H1 (cell line): Measurements from ENCODE around the gene MRPL43. TPM values are rescaled to one million over a fixed set of nuclear protein-coding genes. Genes with fewer than 3 reads are reported as not detected.

Source experiments
- CTCF ChIA-PET: fragments of 300-600 bp; sonication (Branson Sonifier 250); formaldehyde crosslinking; loops from one replicate; lab custom pipeline; 2021; ENCODE audit not compliant: partially characterized antibody; lab: Charles Lee
- POLR2A ChIA-PET: fragments of 300-600 bp; sonication (Branson Sonifier 250); formaldehyde crosslinking; loops from one replicate; lab custom pipeline; 2021; ENCODE audit warnings: inconsistent platforms; ENCODE audit not compliant: partially characterized antibody; lab: Charles Lee
- DNase-seq, 2 experiments: peaks; one replicate each; pipeline versions ENCODE4 v3.0.0 to v3.0.0-alpha.2; 2010 to 2022; ENCODE audit warnings: low spot score in 2 of 2, low read depth in 1 of 2, mixed read lengths in 1 of 2
- FAIRE-seq: peaks from 2 replicates; lab custom pipeline; 2011; peaks lifted over from hg19 to GRCh38; lab: Jason Lieb, UNC
- H2AFZ ChIP-seq: 2 replicates; pipeline ENCODE4 v1.8.1; 2012; ENCODE audit warnings: low read length, inconsistent platforms
- H2AK5ac ChIP-seq: 2 replicates; pipeline ENCODE4 v1.6.1; 2013; ENCODE audit warnings: low read depth, low read length
- H2BK120ac ChIP-seq: replicated peaks from 2 replicates; pipeline ENCODE3; 2013; ENCODE audit warnings: low read depth, low read length, inconsistent platforms
- H2BK12ac ChIP-seq: 2 replicates; pipeline ENCODE4 v1.6.1; 2013; ENCODE audit warnings: low read depth, low read length
- H2BK15ac ChIP-seq: 2 replicates; pipeline ENCODE4 v1.6.1; 2013; ENCODE audit warnings: low read length
- H2BK20ac ChIP-seq: 2 replicates; pipeline ENCODE4 v1.6.1; 2013; ENCODE audit warnings: low read length
- H2BK5ac ChIP-seq: 2 replicates; pipeline ENCODE4 v1.6.1; 2013; ENCODE audit warnings: low read depth, low read length
- H3K14ac ChIP-seq: 2 replicates; pipeline ENCODE4 v1.6.1; 2013; ENCODE audit warnings: inconsistent platforms; ENCODE audit not compliant: insufficient read length
- H3K18ac ChIP-seq: 2 replicates; pipeline ENCODE4 v1.6.1; 2013; ENCODE audit warnings: low read length; ENCODE audit errors: extremely low read depth
- H3K23ac ChIP-seq: 2 replicates; pipeline ENCODE4 v1.6.1; 2013; ENCODE audit warnings: inconsistent platforms; ENCODE audit not compliant: insufficient read length
- H3K23me2 ChIP-seq: 2 replicates; pipeline ENCODE4 v1.6.1; 2013; ENCODE audit warnings: low read depth, low read length
- H3K27ac ChIP-seq: 2 replicates; pipeline ENCODE4 v1.6.1; 2011; ENCODE audit warnings: low read depth, low read length, inconsistent platforms
- H3K27me3 ChIP-seq, 4 experiments: replicated peaks in 1 of 4; 1 replicate in 1 of 4; 2 replicates in 3 of 4; pipeline versions ENCODE4 v1.6.1 to v1.8.1; 2011 to 2013; ENCODE audit warnings: low read length in 3 of 4, mild to moderate bottlenecking in 3 of 4, inconsistent platforms in 2 of 4, mixed read lengths in 2 of 4, moderate library complexity in 1 of 4; ENCODE audit not compliant: control insufficient read depth in 3 of 4, insufficient read depth in 3 of 4; ENCODE audit errors: extremely low read depth in 1 of 4
- H3K36me3 ChIP-seq, 4 experiments: 2 replicates each; pipeline versions ENCODE4 v1.6.1 to v1.8.1; 2011 to 2013; ENCODE audit warnings: mild to moderate bottlenecking in 4 of 4, low read length in 3 of 4, moderate library complexity in 2 of 4, control low read depth in 1 of 4, inconsistent platforms in 1 of 4; ENCODE audit not compliant: insufficient read depth in 4 of 4, control insufficient read depth in 2 of 4
- H3K4ac ChIP-seq: replicated peaks from 2 replicates; pipeline ENCODE3; 2013; ENCODE audit warnings: low read length, low read depth, mixed read lengths, inconsistent platforms; ENCODE audit not compliant: insufficient read length
- H3K4me1 ChIP-seq, 4 experiments: replicated peaks in 1 of 4; 1 replicate in 1 of 4; 2 replicates in 3 of 4; pipeline versions ENCODE4 v1.6.1 to v1.8.1; 2011 to 2013; ENCODE audit warnings: low read length in 3 of 4, inconsistent platforms in 2 of 4, mixed read lengths in 1 of 4; ENCODE audit not compliant: insufficient read depth in 4 of 4, control insufficient read depth in 3 of 4
- H3K4me2 ChIP-seq, 2 experiments: 2 replicates each; pipeline versions ENCODE4 v1.6.1 to v1.8.1; 2011 to 2013; ENCODE audit warnings: low read depth in 2 of 2, low read length in 2 of 2, control low read depth in 1 of 2, inconsistent platforms in 1 of 2, mild to moderate bottlenecking in 1 of 2; ENCODE audit not compliant: insufficient read depth in 1 of 2
- H3K4me3 ChIP-seq, 4 experiments: fragments of 200-600, 300-600 bp in 1 of 4; sonication (generic), shearing (Covaris generic), sonication (Bioruptor Twin) in 1 of 4; 2 replicates each; pipeline versions ENCODE4 v1.5.1 to v1.8.1; 2011 to 2016; ENCODE audit warnings: low read length in 4 of 4, low read depth in 3 of 4, control low read depth in 2 of 4, inconsistent platforms in 2 of 4, mild to moderate bottlenecking in 2 of 4, mixed read lengths in 1 of 4, moderate library complexity in 1 of 4; ENCODE audit not compliant: insufficient read depth in 2 of 4; ENCODE audit errors: extremely low read depth in 1 of 4
- H3K56ac ChIP-seq: replicated peaks from 2 replicates; pipeline ENCODE3; 2013; ENCODE audit warnings: low read depth, mild to moderate bottlenecking, mixed read lengths, low read length, inconsistent platforms; ENCODE audit not compliant: insufficient read length
- H3K79me1 ChIP-seq: 2 replicates; pipeline ENCODE4 v1.6.1; 2013; ENCODE audit warnings: low read depth, low read length, control low read depth
- H3K79me2 ChIP-seq, 2 experiments: 2 replicates each; pipeline versions ENCODE4 v1.6.1 to v1.8.1; 2012 to 2013; ENCODE audit warnings: low read length in 2 of 2, mild to moderate bottlenecking in 2 of 2, inconsistent platforms in 1 of 2; ENCODE audit not compliant: insufficient read depth in 2 of 2, control insufficient read depth in 1 of 2
- H3K9ac ChIP-seq, 4 experiments: replicated peaks in 1 of 4; 1 replicate in 1 of 4; 2 replicates in 3 of 4; pipeline versions ENCODE4 v1.6.1 to v1.8.1; 2011 to 2013; ENCODE audit warnings: low read depth in 3 of 4, low read length in 3 of 4, control low read depth in 2 of 4, mild to moderate bottlenecking in 2 of 4, moderate library complexity in 2 of 4, inconsistent platforms in 1 of 4; ENCODE audit errors: extremely low read depth in 1 of 4
- H3K9me3 ChIP-seq, 2 experiments: 2 replicates each; pipeline versions ENCODE4 v1.6.1 to v1.8.1; 2012 to 2013; ENCODE audit warnings: mild to moderate bottlenecking in 2 of 2, moderate library complexity in 2 of 2, control low read depth in 1 of 2, inconsistent platforms in 1 of 2, low read depth in 1 of 2, low read length in 1 of 2, mixed read lengths in 1 of 2; ENCODE audit not compliant: insufficient read depth in 2 of 2
- H4K20me1 ChIP-seq, 2 experiments: replicated peaks in 1 of 2; 2 replicates each; pipeline versions ENCODE3 to v1.8.1; 2011 to 2013; ENCODE audit warnings: inconsistent platforms in 2 of 2, low read length in 2 of 2, mild to moderate bottlenecking in 1 of 2; ENCODE audit not compliant: insufficient read depth in 2 of 2, control insufficient read depth in 1 of 2
- H4K5ac ChIP-seq: 2 replicates; pipeline ENCODE4 v1.6.1; 2013; ENCODE audit warnings: low read length, low read depth, mixed read lengths, inconsistent platforms; ENCODE audit not compliant: insufficient read length
- H4K8ac ChIP-seq: 2 replicates; pipeline ENCODE4 v1.8.0; 2013; ENCODE audit warnings: mild to moderate bottlenecking, moderate library complexity, low read length, inconsistent platforms; ENCODE audit not compliant: insufficient read depth; ENCODE audit errors: extremely low read depth
- H4K91ac ChIP-seq: replicated peaks from 2 replicates; pipeline ENCODE3; 2013; ENCODE audit warnings: low read length, mixed read lengths, inconsistent platforms; ENCODE audit not compliant: insufficient read length
- CBX8 ChIP-seq: fragments of 300-800, 300-1000 bp; sonication (generic); IDR thresholded peaks from 2 replicates; pipeline ENCODE4 v1.7.1; 2016; ENCODE audit warnings: low read depth, low read length, borderline replicate concordance
- CHD2 ChIP-seq: IDR thresholded peaks from 2 replicates; pipeline ENCODE4 v1.6.1; 2012; ENCODE audit warnings: low read length, improper control_type of control experiment
- CTBP2 ChIP-seq: IDR thresholded peaks from 2 replicates; pipeline ENCODE4 v1.7.0; 2011; ENCODE audit warnings: borderline replicate concordance, mild to moderate bottlenecking, moderate library complexity, mixed read lengths, low read length; ENCODE audit not compliant: insufficient read depth, insufficient read length
- EGR1 ChIP-seq: IDR thresholded peaks from 2 replicates; pipeline ENCODE4 v1.6.1; 2011; ENCODE audit warnings: low read depth, low read length, borderline replicate concordance
- GTF2F1 ChIP-seq: IDR thresholded peaks from 2 replicates; pipeline ENCODE4 v1.6.1; 2012; ENCODE audit warnings: low read depth, low read length, improper control_type of control experiment, borderline replicate concordance
- MAX ChIP-seq: IDR thresholded peaks from 2 replicates; pipeline ENCODE4 v1.6.1; 2012; ENCODE audit warnings: inconsistent platforms
- NRF1 ChIP-seq: IDR thresholded peaks from 2 replicates; pipeline ENCODE4 v1.6.1; 2011; ENCODE audit warnings: mild to moderate bottlenecking, low read depth, low read length, improper control_type of control experiment
- PHF8 ChIP-seq: fragments of 200-600 bp; sonication (generic); conservative IDR thresholded peaks from 2 replicates; pipeline ENCODE4 v1.7.1; 2012; ENCODE audit warnings: low read depth, mild to moderate bottlenecking, inconsistent platforms, low read length, moderate library complexity
- SP1 ChIP-seq: IDR thresholded peaks from 2 replicates; pipeline ENCODE4 v1.6.1; 2011; ENCODE audit warnings: low read depth, low read length
- SP2 ChIP-seq: IDR thresholded peaks from 2 replicates; pipeline ENCODE4 v1.6.1; 2012; ENCODE audit warnings: mild to moderate bottlenecking, low read length, inconsistent platforms
- SUZ12 ChIP-seq: fragments of 200-600 bp; sonication (generic); IDR thresholded peaks from 2 replicates; pipeline ENCODE4 v1.6.1; 2012; ENCODE audit warnings: mild to moderate bottlenecking, inconsistent platforms, low read length, moderate library complexity, mixed read lengths
- TEAD4 ChIP-seq: IDR thresholded peaks from 2 replicates; pipeline ENCODE4 v1.6.1; 2012; ENCODE audit warnings: low read depth, low read length, inconsistent platforms, mixed read lengths
- WGBS, 2 experiments: shearing (Covaris generic) in 1 of 2; methylation state at CpG; one replicate each; pipeline versions ENCODE4 v1.1.6 to v1.1.7; 2013 to 2015; ENCODE audit warnings: low lambda C conversion rate in 2 of 2, mixed read lengths in 2 of 2, inconsistent platforms in 1 of 2, low coverage in 1 of 2, missing lambda C conversion rate in 1 of 2; ENCODE audit not compliant: insufficient replicate concordance in 2 of 2, insufficient coverage in 1 of 2, insufficient read length in 1 of 2; ENCODE audit errors: extremely low coverage in 1 of 2, missing lambda C conversion rate in 1 of 2; 5-methylcytosine and 5-hydroxymethylcytosine counted together
- polyA plus RNA-seq, 7 experiments: library from polyadenylated mRNA; depleted of rRNA in 3 of 7; stranded (reverse) in 5 of 7; unstranded in 2 of 7; fragments of >200 nt in 5 of 7; fragments of 200-250 nt in 2 of 7; gene quantifications; 1 replicate in 5 of 7; 2 replicates in 1 of 7; 4 replicates in 1 of 7; pipeline versions ENCODE4 v1.2.1 to v1.2.3, GENCODE V29; 2011 to 2013; ENCODE audit warnings: missing spikeins in 2 of 7, mixed read lengths in 2 of 7
- total RNA-seq: library from RNA; stranded (reverse); fragmentation: NEBNext Ultra II Directional; extraction: Animal tissue kit (Norgen Biotek cat#: 25700); gene quantifications from 2 replicates; pipeline ENCODE4 v1.2.1, GENCODE V29; 2021

Gene MRPL43
- total and polyA plus RNA-seq, 2 of the 8 experiments (the other 6 are each of a cell fraction or from before 2014, with no cell fraction given), result 74.1 to 149 TPM

GRCh38 chr10:101031128-101031795 is 44.0 kb upstream of the MRPL43 start, which contains the start of the genes PDZD7 and SFXN3:
PDZD7 (minus strand) TSS chr10:101031129; CDS start chr10:101030219, 910 bp downstream.
SFXN3 (plus strand) TSS chr10:101031234; CDS start chr10:101034695, 3,461 bp downstream.
- ChIA-PET CTCF (interaction anchor here (0.6 to 51.8 kb wide), 18 partner anchors 9 to 562 kb away, joined by 3 to 2176 read pairs (median 4); partner anchors contain the start of genes KAZALD1 and LZTS2), POLR2A (interaction anchor here (0.5 to 3.5 kb wide), 11 partner anchors 8 to 84 kb away, joined by 3 to 24 read pairs (median 4); partner anchors contain the start of genes LZTS2, MRPL43 and TWNK)
- H3K36me3 ChIP-seq, result no peaks in the 10 kb centered on the region
- no peaks in the 10 kb centered on the region for H3K9me3 ChIP-seq
- H3K56ac ChIP-seq, result no peak within 1 kb of the TSS
- no peak within 1 kb of the TSS; the same call in 1 of the 2 replicates for H2BK5ac ChIP-seq
- no peak within 1 kb of the TSS for H2BK20ac ChIP-seq
- H2BK15ac ChIP-seq, result no peak within 1 kb of the TSS
- H4K20me1 ChIP-seq, result peaks cover 0 to 3% of the 10 kb centered on the region in 2 experiments
- no peaks in the 10 kb centered on the region; the same call in 1 of the 2 replicates for H3K79me1 ChIP-seq
- DNase-seq (peak in 1 of 2 experiments; percentile 98), FAIRE-seq (no peak)
- H4K8ac ChIP-seq, result no peak within 1 kb of the TSS
- H3K27me3 ChIP-seq, result peaks cover 1 to 45% (median 36%) of the 10 kb centered on the region in 4 experiments
- H3K4me3 ChIP-seq, result peak within 1 kb of the TSS; percentile 41 to 66 (median 58)
- H2AK5ac ChIP-seq, result no peak within 1 kb of the TSS
- no peak within 1 kb of the TSS for H3K23ac ChIP-seq
- no peak within 1 kb of the TSS for H3K14ac ChIP-seq
- no peaks in the 10 kb centered on the region for H3K79me2 ChIP-seq
- peak within 1 kb of the TSS; percentile 37; the same call in 1 of the 2 replicates for H2AFZ ChIP-seq
- peaks cover 0 to 26% (median 21%) of the 10 kb centered on the region in 4 experiments; a peak in 6 of 7 replicates for H3K4me1 ChIP-seq
- H3K18ac ChIP-seq, result peak within 1 kb of the TSS; percentile 71
- no peak within 1 kb of the TSS for H2BK120ac ChIP-seq
- no peak within 1 kb of the TSS; a peak in 1 of 7 replicates for H3K9ac ChIP-seq
- peak within 1 kb of the TSS; percentile 91 to 99 for H3K4me2 ChIP-seq
- peak within 1 kb of the TSS; percentile 10 for H4K91ac ChIP-seq
- H3K27ac ChIP-seq, result no peak within 1 kb of the TSS
- no peak within 1 kb of the TSS for H4K5ac ChIP-seq
- H2BK12ac ChIP-seq, result peak within 1 kb of the TSS; percentile 80; the same call in 1 of the 2 replicates
- H3K4ac ChIP-seq, result peak within 1 kb of the TSS; percentile 66
- peaks cover 17% of the 10 kb centered on the region for H3K23me2 ChIP-seq
- 3% methylated on average over 38 of the region's 38 CpGs; no CpG with 5 or more reads in 1 of the 2 experiments for WGBS, 2 experiments
- peak; percentile 96 for TF ChIP-seq SP1
- 0 out of 2 replicates have a peak, but pooled peaks have one; percentile 19 for TF ChIP-seq MAX
- no peak for TF ChIP-seq NRF1
- no peak for TF ChIP-seq PHF8
- no peak for TF ChIP-seq GTF2F1
- TF ChIP-seq CTBP2, result no peak
- TF ChIP-seq CHD2, result peak; percentile 91
- TF ChIP-seq TEAD4, result 0 out of 2 replicates have a peak, but pooled peaks have one; percentile 37
- TF ChIP-seq SUZ12, result no peak
- TF ChIP-seq EGR1, result peak; percentile 58; the same call in 1 of the 2 replicates
- TF ChIP-seq CBX8, result no peak
- peak; percentile 77 for TF ChIP-seq SP2
